ENCODE results near the gene ATE1.
"Not testable (repeated sequence)": the region's sequence is repeated elsewhere in the genome, so short reads cannot be mapped to it uniquely, and the experiment has no call there.

ATE1 gene

GRCh38 chr10:121700416-121700815 lies 227.4 kb downstream of the ATE1 start:
- ATAC-seq (ENCODE audit: insufficient read depth, low read depth) = no peak
- H4K20me1 ChIP-seq (ENCODE audit: insufficient read depth, low read length) = no peaks in the 10 kb centered on the region
- H3K36me3 ChIP-seq (ENCODE audit: insufficient read depth, low read length) = no peaks in the 10 kb centered on the region
- no peak for DNase-seq
- H3K27ac ChIP-seq (ENCODE audit: low read length) = no peak overlapping the region
- TF ChIP-seq CTCF (IDR thresholded peaks at IDR 0.05; ENCODE audit: borderline replicate concordance, extremely low read depth, low read length, poor library complexity, severe bottlenecking) = no peak
- no peak for TF ChIP-seq EZH2 (IDR thresholded peaks at IDR 0.05; ENCODE audit: borderline replicate concordance, low read depth, low read length, severe bottlenecking)
- H3K4me2 ChIP-seq (ENCODE audit: insufficient read depth, low read length) = no peak overlapping the region
- H3K27me3 ChIP-seq (ENCODE audit: insufficient read depth, low read length, poor library complexity) = no peaks in the 10 kb centered on the region
- no peak overlapping the region for H3K4me3 ChIP-seq (ENCODE audit: low read depth in 1 of 2, low read length in 2 of 2)
- H3K4me1 ChIP-seq (ENCODE audit: insufficient read depth, low read length) = no peaks in the 10 kb centered on the region
- H3K9me3 ChIP-seq (ENCODE audit: insufficient read depth, low read length, severe bottlenecking) = peaks cover 3% of the 10 kb centered on the region
- H3K79me2 ChIP-seq (ENCODE audit: insufficient read depth, low read length) = no peaks in the 10 kb centered on the region
- no peak overlapping the region for H2AFZ ChIP-seq (ENCODE audit: low read depth, low read length)
- no peak overlapping the region for H3K9ac ChIP-seq (ENCODE audit: low read depth, low read length)

GRCh38 chr10:121699703-121700102 lies 228.1 kb downstream of the ATE1 start:
- H3K4me1 ChIP-seq (ENCODE audit: insufficient read depth, low read length); H3K27me3 ChIP-seq (ENCODE audit: insufficient read depth, low read length, poor library complexity); H2AFZ ChIP-seq (ENCODE audit: low read depth, low read length); H3K27ac ChIP-seq (ENCODE audit: low read length); ATAC-seq (ENCODE audit: insufficient read depth, low read depth); DNase-seq; H3K79me2 ChIP-seq (ENCODE audit: insufficient read depth, low read length); H3K36me3 ChIP-seq (ENCODE audit: insufficient read depth, low read length); H3K9ac ChIP-seq (ENCODE audit: low read depth, low read length); H3K4me3 ChIP-seq (ENCODE audit: low read depth in 1 of 2, low read length in 2 of 2); H3K9me3 ChIP-seq (ENCODE audit: insufficient read depth, low read length, severe bottlenecking); H3K4me2 ChIP-seq (ENCODE audit: insufficient read depth, low read length); H4K20me1 ChIP-seq (ENCODE audit: insufficient read depth, low read length): not testable (repeated sequence)

- Histone ChIP-seq H3K36me3 (ENCODE audit: insufficient read depth, low read length) (no peaks in the 10 kb centered on the region), H2AFZ (ENCODE audit: low read depth, low read length) (no peak overlapping the region), H3K27me3 (ENCODE audit: insufficient read depth, low read length, poor library complexity) (no peaks in the 10 kb centered on the region), H3K4me3 (ENCODE audit: low read depth in 1 of 2, low read length in 2 of 2) (no peak overlapping the region), H4K20me1 (ENCODE audit: insufficient read depth, low read length) (no peaks in the 10 kb centered on the region), H3K9me3 (ENCODE audit: insufficient read depth, low read length, severe bottlenecking) (peaks cover 3% of the 10 kb centered on the region), H3K79me2 (ENCODE audit: insufficient read depth, low read length) (no peaks in the 10 kb centered on the region), H3K27ac (ENCODE audit: low read length) (no peak overlapping the region), H3K9ac (ENCODE audit: low read depth, low read length) (no peak overlapping the region), H3K4me2 (ENCODE audit: insufficient read depth, low read length) (no peak overlapping the region), H3K4me1 (ENCODE audit: insufficient read depth, low read length) (no peaks in the 10 kb centered on the region)
- no peak for TF ChIP-seq EZH2 (IDR thresholded peaks at IDR 0.05; ENCODE audit: borderline replicate concordance, low read depth, low read length, severe bottlenecking)
- TF ChIP-seq CTCF (IDR thresholded peaks at IDR 0.05; ENCODE audit: borderline replicate concordance, extremely low read depth, low read length, poor library complexity, severe bottlenecking) = no peak
- ATAC-seq (ENCODE audit: insufficient read depth, low read depth) (no peak), DNase-seq (no peak)
These were observed 228.9 kb downstream of the ATE1 start for GRCh38 chr10:121698902-121699301.

GRCh38 chr10:121698336-121698735 lies 229.5 kb downstream of the ATE1 start:
- peaks cover 3% of the 10 kb centered on the region for H3K9me3 ChIP-seq (ENCODE audit: insufficient read depth, low read length, severe bottlenecking)
- H4K20me1 ChIP-seq (ENCODE audit: insufficient read depth, low read length) = no peaks in the 10 kb centered on the region
- H3K9ac ChIP-seq (ENCODE audit: low read depth, low read length) = no peak overlapping the region
- H3K4me3 ChIP-seq (ENCODE audit: low read depth in 1 of 2, low read length in 2 of 2) = no peak overlapping the region
- H3K27ac ChIP-seq (ENCODE audit: low read length) = no peak overlapping the region
- H3K4me2 ChIP-seq (ENCODE audit: insufficient read depth, low read length) = no peak overlapping the region
- ATAC-seq (ENCODE audit: insufficient read depth, low read depth) (no peak), DNase-seq (no peak)
- no peak overlapping the region for H2AFZ ChIP-seq (ENCODE audit: low read depth, low read length)
- no peaks in the 10 kb centered on the region for H3K27me3 ChIP-seq (ENCODE audit: insufficient read depth, low read length, poor library complexity)
- H3K4me1 ChIP-seq (ENCODE audit: insufficient read depth, low read length) = no peaks in the 10 kb centered on the region
- TF ChIP-seq EZH2 (IDR thresholded peaks at IDR 0.05; ENCODE audit: borderline replicate concordance, low read depth, low read length, severe bottlenecking) (no peak), CTCF (IDR thresholded peaks at IDR 0.05; ENCODE audit: borderline replicate concordance, extremely low read depth, low read length, poor library complexity, severe bottlenecking) (no peak)
- no peaks in the 10 kb centered on the region for H3K36me3 ChIP-seq (ENCODE audit: insufficient read depth, low read length)
- no peaks in the 10 kb centered on the region for H3K79me2 ChIP-seq (ENCODE audit: insufficient read depth, low read length)
